Cortex of kidney (tissue), 1 donor: Measurements from ENCODE around the gene B3GAT1.

Experiments used
- DNase-seq: peaks from one replicate; lab custom pipeline; 2025; lab: John Stamatoyannopoulos, UW

Gene B3GAT1

GRCh38 chr11:134409552-134410429, 2.3 kb downstream of the B3GAT1 start:
- DNase-seq: no peak

GRCh38 chr11:134407923-134408322, 4.1 kb downstream of the B3GAT1 start:
- no peak for DNase-seq

DNA sequence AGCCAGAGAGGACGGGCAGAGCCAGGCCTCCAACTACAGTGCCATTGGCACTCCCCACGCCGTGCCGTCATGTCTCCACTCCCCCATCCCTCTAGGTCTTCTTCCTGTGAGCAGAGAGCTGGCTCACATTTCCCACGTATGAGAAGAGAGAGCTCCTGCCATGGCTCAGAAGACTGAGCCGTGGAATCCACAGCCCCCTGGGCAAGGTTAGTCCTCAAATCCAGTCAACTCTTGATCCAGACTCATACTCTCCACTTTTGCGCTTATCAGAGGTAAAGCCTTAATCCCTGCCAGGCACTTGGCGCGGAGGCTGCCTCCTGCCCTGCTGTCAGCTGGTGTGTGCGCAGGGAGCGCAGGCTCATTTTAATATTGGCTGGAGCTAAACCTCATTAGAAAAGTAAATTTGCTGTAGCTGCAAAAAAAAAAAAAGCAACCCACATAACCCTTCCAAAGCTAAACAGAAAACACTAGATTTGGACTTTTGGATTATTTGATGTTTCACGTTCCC, 4.7 kb downstream of the B3GAT1 start:
- DNase-seq: no peak

GRCh38 chr11:134406264-134407185, 5.5 kb downstream of the B3GAT1 start:
- no peak for DNase-seq

- no peak for DNase-seq
Observed at GRCh38 chr11:134405841-134406240, 6.2 kb downstream of the B3GAT1 start.

- no peak for DNase-seq
Observed at GRCh38 chr11:134405436-134405835, 6.6 kb downstream of the B3GAT1 start.

GRCh38 chr11:134404575-134405341, 7.3 kb downstream of the B3GAT1 start:
- DNase-seq: no peak

DNA sequence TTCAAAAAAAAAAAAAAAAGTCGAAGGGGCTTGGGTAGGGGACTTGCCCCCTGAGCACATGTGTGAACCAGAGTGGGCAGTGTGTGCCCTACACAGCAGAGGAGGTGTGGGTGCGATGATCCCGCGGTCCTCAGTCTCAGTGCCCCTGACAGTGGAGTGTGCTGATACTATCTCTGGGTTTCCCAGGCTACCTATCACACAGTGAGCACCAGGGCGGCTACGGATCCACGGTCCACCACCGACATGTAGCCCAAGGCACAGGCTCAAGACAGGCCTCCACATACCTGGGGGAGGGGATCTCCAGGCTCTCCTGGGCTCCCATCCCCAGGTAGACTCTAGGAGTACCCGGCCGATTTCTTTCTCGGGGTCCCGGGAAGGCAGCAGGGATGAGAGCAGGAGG, 9.1 kb downstream of the B3GAT1 start:
- DNase-seq: no peak

- no peak for DNase-seq
Observed at GRCh38 chr11:134401825-134402809, 9.9 kb downstream of the B3GAT1 start.

DNA sequence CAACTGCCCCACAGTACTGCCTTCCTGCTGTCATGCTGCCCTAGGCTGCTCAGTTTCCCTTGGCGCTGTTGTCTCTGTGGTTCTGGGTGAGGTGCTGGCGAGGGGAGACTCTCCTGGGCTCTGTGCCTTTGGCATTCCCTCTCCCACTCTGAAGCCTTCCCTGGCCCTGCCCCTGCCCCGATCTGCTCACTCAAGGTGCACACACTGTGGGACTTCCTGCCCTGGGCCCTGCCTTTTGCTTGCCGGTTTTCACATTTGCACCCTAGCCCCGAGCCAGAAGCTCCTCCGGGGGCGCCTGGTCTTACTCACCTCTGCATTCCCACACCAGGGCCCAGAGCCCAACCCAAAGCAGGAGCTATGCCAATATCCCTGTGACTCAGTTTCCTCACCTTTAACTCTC, 12.0 kb downstream of the B3GAT1 start:
- DNase-seq: no peak

DNA sequence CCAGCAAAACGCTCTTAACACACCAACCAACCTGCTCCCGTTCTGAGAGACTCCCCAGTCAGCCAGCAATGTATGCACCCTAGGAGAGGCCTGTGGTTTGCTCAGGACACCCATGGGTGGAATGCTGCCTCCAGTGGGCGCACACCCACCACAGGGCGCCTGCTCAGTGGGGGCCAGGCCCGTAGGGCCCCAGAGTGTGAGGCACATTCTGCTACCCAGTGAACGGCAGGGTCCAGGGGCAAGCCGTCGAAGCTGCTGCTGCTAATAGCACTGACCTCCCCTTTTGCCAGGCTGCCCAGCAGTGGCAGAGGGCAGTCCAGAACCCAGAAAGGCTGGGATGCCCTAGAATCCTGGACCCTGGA, 12.8 kb downstream of the B3GAT1 start:
- no peak for DNase-seq

- DNase-seq: no peak
Observed at GRCh38 chr11:134398644-134399292, 13.3 kb downstream of the B3GAT1 start.

- no peak for DNase-seq
Observed at GRCh38 chr11:134398079-134398444, 14.0 kb downstream of the B3GAT1 start.

GRCh38 chr11:134397304-134398078, 14.6 kb downstream of the B3GAT1 start:
- DNase-seq: no peak

GRCh38 chr11:134395002-134395401, 17.0 kb downstream of the B3GAT1 start:
- DNase-seq: no peak

DNA sequence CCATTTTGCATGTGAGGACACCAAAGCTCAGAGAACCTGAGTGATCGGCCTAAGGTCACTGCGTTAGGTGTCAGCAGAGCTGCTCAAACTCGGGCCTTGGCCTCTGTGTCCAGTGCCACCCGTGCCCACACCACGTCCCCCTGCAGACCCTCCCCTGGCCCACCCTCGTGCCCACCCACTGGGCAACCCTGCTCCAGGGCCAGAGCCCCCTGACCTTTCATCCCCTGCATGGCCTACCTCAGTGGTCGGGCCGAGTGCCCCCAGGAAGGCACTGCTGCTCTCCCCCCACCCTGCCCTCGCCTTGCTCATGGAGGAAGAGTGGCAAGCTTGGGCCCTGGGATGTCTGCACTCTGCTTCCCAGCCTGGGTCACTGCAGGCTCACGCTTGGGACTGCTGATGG, 17.7 kb downstream of the B3GAT1 start:
- no peak for DNase-seq

DNA sequence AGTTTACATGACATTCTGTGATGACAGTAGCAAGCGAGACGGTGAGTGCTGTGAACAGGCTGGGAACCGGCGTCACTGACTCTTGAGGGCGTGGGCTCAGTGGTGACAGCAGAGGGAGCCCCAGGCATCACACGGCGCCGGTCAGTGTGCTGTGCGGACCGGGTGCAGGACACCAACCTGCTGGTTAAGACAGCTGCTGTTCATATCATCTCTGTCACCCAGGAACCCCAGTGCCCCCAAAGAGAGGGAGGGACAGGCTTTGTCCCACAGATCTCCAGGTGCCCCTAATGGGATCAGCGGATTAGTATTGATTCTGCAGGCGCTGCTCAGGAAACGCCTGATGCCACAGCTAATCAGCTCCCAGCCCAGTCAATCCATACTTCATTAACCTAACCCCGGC, 18.4 kb downstream of the B3GAT1 start:
- DNase-seq: no peak

GRCh38 chr11:134392953-134393615, 19.0 kb downstream of the B3GAT1 start:
- DNase-seq: no peak

DNA sequence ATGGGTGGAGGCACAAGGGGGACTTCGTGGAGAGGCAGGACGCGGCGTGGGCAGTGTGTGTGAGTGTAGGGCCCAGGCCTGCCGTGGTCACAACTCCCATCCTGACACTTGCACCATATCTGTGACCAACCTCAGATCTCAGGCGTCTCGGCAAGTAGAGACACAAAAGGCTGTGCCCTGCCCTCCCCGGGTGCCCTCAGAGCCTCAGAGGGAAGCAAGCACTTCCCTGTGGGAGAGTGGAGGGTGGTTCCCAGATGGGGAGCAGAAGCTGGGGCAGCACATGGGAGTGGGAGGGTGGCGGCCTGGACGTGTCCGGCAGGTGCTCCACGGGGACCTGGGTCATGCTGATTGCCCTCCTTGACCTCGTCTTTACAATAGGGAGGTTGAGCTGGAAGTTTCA, 20.4 kb downstream of the B3GAT1 start:
- DNase-seq: no peak
